GM18519 (cell line): ENCODE results near the gene EWSR1.
"Not testable (repeated sequence)": the region's sequence is repeated elsewhere in the genome, so short reads cannot be mapped to it uniquely, and the experiment has no call there.

Experiments used
- ATAC-seq: cut with Tn5 transposase; IDR thresholded peaks from one replicate; pipeline ENCODE4 v1.9.1; 2021; ENCODE audit warnings: mild to moderate bottlenecking, moderate library complexity; ENCODE audit not compliant: unreplicated experiment, low FRiP score

The EWSR1 gene

DNA sequence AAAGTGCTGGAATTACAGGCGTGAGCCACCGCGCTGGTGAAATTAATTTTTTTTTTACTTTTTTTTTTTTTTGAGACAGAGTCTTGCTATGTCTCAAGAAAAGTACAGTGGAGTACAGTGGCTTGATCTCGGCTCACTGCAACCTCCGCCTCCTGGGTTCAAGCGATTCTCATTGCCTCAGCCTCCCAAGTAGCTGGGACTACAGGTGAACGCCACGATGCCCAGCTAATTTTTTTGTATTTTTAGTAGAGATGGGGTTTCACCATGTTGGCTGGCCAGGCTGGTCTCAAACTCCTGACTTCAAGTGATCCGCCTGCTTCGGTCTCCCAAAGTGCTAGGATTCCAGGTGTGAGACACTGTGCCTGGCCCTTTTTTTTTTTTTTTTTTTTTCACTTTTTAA lies 20.2 kb upstream of the EWSR1 start:
- ATAC-seq = not testable (repeated sequence)

DNA sequence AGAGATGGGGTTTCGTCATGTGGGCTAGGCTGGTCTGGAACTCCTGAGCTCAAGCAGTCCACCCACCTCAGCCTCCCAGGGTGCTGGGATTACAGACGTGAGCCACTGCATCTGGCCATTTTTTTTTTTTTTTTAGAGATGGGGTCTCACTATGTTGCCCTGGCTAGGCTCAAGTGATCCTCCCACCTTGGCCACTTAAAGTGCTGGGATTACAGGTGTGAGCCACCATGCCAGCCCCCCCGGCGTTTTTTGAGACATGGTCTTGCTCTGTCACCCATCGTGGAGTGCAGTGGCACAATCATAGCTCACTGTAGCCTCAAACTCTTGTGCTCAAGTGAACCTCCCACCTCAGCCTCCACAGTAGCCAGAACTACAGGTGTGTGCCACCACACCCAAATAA lies 16.8 kb upstream of the EWSR1 start:
- no peak for ATAC-seq

GRCh38 chr22:29251981-29252911 lies 15.8 kb upstream of the EWSR1 start:
- no peak for ATAC-seq

- ATAC-seq = no peak
Measured at GRCh38 chr22:29253561-29254285, 14.3 kb upstream of the EWSR1 start.

DNA sequence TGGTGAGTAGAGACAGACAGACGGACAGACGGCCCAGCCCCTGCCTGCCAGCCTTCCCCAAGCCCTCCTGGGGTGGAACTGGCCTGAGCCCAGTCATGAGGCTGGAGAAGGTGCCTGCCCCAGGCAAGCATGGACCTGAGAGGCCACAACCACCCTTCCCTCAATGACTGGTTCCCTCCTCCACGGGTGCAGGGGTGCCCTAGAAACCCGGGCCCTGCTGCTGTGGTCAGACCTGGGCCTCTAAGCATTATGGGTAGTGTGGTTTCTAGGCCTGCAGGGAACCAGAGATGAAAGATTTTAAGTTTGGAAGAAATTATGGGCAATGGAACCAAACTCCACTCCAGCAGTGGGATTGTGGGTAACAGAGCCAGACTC lies 13.8 kb upstream of the EWSR1 start:
- ATAC-seq = no peak

GRCh38 chr22:29255064-29255621 lies 12.9 kb upstream of the EWSR1 start:
- no peak for ATAC-seq

DNA sequence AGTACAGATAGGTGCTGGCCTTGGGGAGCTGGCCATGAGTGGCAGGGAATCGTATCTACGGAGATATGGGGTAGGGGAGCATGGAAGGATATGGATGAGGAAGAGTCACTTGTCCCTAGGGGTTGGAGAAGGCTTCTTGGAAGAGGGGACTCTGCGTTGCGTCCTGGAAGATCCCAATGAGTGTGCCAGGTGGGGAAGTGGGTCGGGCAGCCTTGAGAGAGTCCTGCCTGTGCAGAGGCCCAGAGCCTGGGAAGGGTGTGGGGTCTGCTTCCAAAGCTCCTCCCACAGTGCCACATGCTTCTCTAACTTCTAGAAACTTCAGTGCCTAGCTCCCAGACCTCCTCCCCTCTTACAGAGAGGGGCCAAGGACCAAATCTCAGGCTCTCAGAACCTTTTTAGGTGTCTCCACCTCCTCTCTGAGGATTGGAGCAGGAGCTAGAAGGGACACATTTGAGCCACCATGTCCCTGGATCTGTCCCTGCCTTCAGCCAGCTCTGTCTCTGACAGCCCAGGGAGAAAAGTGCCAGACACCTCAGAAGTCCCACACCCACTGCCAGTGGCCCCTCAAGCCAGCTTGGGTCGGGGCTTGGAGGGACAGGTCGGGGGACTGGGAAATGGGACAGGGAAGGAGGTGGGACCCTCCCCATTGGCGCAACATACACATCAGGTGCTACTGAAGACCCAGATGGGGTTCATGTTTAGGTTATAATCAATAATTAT lies 11.3 kb upstream of the EWSR1 start:
- no peak for ATAC-seq

DNA sequence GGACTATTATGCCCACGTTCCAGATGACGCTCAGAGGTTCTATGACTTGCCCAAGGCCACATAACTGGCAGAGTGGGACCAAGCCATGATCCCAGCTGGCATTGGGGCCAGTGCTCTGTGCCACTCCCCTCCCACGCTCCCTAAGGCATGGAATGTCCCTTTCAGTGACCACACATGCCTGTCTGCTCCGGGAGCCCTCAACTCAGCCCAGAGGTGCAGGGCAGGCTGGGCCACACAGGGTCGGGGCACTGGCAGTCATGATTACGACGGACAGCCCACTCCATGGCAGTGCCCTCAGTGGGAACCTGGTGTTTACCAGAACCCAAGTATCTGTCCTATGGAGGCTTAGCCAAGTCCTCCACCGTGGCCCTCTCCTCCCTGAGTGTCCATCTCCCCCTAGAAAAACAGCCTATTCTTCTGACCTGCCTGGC lies 10.3 kb upstream of the EWSR1 start:
- no peak for ATAC-seq

- no peak for ATAC-seq
Measured at GRCh38 chr22:29258407-29259252, 9.4 kb upstream of the EWSR1 start.

GRCh38 chr22:29259253-29259899 lies 8.7 kb upstream of the EWSR1 start:
- no peak for ATAC-seq

DNA sequence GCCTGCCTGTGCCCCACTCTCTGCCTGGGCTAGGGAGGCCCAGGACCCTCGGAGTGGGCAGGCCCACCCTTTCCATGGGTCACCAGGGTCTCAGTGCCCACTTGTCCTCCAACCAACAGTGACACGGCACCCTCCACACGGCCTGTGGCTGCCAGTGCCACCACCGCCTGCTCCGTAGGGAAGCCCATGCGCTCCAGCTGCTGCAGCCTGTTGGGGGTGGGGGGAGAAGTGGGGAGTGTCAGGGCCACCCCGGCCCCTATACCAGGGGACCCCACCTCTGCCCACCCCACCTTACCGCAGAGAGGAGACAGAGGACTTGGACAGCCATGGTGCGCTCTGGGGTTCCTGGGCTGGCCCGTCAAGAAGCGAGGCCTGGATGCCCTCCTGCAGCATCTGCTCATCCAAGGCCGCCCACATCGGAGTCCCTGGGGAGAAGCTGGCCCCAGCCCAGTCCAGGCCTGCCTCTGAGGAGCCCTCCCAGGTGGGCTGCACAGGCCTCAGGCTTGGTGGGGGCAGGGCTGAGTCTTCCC lies 8.0 kb upstream of the EWSR1 start:
- no peak for ATAC-seq

DNA sequence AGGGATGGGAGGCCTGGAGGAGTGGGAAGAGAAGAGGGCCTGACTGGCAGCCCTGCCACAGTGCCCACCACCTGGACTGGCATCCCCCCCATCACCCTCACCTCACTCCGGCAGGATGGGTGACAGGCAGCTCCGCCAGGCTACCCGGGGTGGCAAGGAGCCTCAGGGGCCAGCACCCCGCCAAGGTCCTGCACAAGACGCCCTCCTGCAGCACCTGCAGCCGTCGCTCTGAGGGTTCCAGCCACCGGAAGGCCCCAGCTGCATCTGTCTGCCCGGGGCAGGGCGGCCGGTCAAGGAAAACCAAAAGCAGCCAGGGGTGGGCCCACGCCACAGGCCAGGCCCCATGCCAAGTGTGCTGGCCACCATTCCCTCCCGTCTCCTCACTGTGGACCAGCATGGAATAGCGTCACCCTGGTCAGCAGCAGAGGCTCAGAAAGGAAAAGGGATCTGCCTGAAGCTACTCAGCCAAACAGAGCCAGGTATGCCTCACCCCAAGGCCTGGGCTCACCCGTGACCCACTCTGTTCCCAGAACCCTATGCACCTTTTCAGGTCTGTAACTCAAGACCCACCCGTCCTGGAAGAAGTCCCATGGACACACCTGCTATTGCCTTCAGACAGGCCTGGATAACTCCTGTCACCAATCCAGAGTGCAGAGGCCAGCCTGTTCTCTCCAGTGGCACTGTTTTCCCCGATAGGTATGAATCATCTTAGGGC lies 7.3 kb upstream of the EWSR1 start:
- ATAC-seq = no peak

- ATAC-seq = no peak
Measured at GRCh38 chr22:29263791-29264276, 4.2 kb upstream of the EWSR1 start.

- no peak for ATAC-seq
Measured at GRCh38 chr22:29265305-29265704, 2.8 kb upstream of the EWSR1 start.

GRCh38 chr22:29265929-29266328 lies 2.1 kb upstream of the EWSR1 start:
- ATAC-seq = no peak

DNA sequence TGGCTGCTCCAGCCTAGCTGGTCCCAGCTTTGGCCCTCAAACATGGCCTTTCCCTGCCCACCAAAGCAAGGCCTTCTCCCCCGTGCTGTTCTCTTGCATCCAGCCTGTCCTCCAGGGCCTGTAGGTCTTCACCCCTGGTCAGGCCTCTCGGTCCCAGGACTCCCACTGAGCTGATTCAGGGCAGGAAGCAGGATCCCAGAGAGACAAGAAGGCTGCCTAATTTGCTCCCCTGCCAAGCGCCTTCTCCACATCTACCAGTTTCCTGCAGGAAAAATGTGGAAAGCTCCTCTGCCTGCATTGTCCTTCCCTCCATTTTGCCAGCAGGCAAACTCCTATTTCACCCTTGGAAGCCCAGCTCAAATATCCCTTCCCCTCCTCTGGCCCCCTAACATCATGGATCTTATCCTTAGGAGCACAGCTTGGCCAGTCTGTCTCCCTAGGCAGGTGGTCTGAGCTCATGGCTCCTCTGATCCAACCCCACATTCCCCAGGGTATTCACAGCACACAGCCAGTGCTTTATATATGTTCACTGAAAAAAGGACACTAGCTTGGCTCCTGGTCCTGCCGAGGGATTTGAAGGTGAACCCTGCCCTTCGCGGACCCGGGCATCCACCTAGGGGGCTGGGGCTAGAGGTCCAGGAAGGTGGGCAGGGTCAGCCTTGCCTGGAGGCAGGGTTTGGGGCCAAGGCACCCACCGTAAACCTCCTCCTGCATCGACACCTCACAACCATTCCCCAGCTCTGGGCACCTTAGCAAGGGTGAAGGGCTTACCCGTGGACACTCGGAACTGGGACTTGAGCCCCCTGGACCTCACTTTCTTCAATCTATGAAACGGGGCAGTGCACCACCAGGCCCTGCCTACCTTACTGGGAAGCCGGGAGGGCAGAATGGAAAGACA lies 1.3 kb upstream of the EWSR1 start:
- ATAC-seq = no peak

DNA sequence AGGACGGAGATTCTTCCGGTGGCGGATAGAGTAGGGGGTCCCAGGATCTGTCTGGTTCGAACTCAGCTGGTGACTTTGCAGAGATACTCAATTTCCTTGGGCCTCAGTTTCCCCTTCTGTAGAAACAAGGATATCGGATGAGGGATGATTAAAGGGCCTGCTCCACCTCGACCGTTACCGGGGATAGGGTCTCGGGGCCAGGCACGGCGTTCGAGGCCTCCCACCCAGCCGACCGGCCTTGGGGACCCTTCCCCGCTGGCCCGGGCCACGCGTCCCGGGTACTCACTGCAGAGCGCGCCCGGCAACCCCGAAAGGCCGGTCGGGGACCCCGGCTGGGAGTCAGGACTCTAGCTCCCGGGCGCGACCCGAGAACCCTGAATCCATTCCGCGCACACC lies 608 bp upstream of the EWSR1 start:
- no peak for ATAC-seq
